BJ (cell line): ENCODE data around the gene KANK4. TPM values are rescaled to one million over a fixed set of nuclear protein-coding genes. Genes with fewer than 3 reads are reported as not detected.

Experiments
- CTCF ChIA-PET: fragments of 350-600 bp; formaldehyde crosslinking; extraction: SDS; loops from one replicate; lab custom pipeline; 2021; ENCODE audit warnings: antibody characterized with exemption, inconsistent platforms; lab: Yijun Ruan, JAX
- POLR2A ChIA-PET: fragments of 300-600 bp; sonication (Branson Sonifier 250); formaldehyde crosslinking; extraction: SDS; loops from one replicate; lab custom pipeline; 2021; ENCODE audit warnings: antibody characterized with exemption; lab: Charles Lee
- DNase-seq: peaks from one replicate; pipeline ENCODE4 v3.0.0-alpha.2; 2011; ENCODE audit warnings: low read depth
- H3K27me3 ChIP-seq: 2 replicates; pipeline ENCODE4 v1.6.0; 2011; ENCODE audit warnings: low read length; ENCODE audit not compliant: control insufficient read depth, insufficient read depth
- H3K36me3 ChIP-seq: 2 replicates; pipeline ENCODE4 v1.5.1; 2011; ENCODE audit warnings: low read length; ENCODE audit not compliant: control insufficient read depth, insufficient read depth
- H3K4me3 ChIP-seq: 2 replicates; pipeline ENCODE4 v1.5.1; 2011; ENCODE audit warnings: low read depth, mild to moderate bottlenecking, control low read depth, low read length
- polyA plus RNA-seq: library from polyadenylated mRNA; depleted of rRNA; stranded (reverse); fragments of >200 nt; gene quantifications from 2 replicates; pipeline ENCODE4 v1.2.3, GENCODE V29; 2011
- TF ChIP-seq, protein P1 (sequence below): IDR thresholded peaks from 2 replicates; pipeline ENCODE4 v1.5.1; 2011; ENCODE audit warnings: low read depth, mild to moderate bottlenecking, control low read depth, inconsistent platforms, low read length, moderate library complexity; ENCODE audit not compliant: insufficient read depth

The KANK4 gene
- polyA plus RNA-seq, 1 experiment = 0.06 TPM

DNA sequence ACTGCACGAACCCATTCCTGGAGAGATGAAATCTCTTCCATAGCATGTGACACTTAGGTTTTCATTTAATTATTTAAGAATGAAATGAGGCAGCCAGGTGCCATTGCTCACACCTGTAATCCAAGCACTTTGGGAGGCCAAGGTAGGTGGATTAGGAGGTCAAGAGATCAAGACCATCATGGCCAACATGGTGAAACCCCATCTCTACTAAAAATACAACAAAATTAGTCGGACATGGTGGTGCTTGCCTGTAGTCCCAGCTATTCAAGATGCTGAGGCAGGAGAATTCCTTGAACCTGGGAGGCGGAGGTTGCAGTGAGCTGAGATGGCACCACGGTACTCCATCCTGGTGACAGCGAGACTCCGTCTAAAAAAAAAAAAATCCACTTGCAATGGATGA is 106.8 kb downstream of the KANK4 start:
- H3K27me3 ChIP-seq = no peaks in the 10 kb centered on the region
- TF ChIP-seq, protein P1, sequence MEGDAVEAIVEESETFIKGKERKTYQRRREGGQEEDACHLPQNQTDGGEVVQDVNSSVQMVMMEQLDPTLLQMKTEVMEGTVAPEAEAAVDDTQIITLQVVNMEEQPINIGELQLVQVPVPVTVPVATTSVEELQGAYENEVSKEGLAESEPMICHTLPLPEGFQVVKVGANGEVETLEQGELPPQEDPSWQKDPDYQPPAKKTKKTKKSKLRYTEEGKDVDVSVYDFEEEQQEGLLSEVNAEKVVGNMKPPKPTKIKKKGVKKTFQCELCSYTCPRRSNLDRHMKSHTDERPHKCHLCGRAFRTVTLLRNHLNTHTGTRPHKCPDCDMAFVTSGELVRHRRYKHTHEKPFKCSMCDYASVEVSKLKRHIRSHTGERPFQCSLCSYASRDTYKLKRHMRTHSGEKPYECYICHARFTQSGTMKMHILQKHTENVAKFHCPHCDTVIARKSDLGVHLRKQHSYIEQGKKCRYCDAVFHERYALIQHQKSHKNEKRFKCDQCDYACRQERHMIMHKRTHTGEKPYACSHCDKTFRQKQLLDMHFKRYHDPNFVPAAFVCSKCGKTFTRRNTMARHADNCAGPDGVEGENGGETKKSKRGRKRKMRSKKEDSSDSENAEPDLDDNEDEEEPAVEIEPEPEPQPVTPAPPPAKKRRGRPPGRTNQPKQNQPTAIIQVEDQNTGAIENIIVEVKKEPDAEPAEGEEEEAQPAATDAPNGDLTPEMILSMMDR = no peak
- H3K4me3 ChIP-seq = no peak overlapping the region
- ChIA-PET POLR2A (no interaction called here), CTCF (no interaction called here)
- DNase-seq = no peak
- H3K36me3 ChIP-seq = no peaks in the 10 kb centered on the region

- POLR2A ChIA-PET = no interaction called here
- no peak for DNase-seq
These were observed 108.3 kb downstream of the KANK4 start for GRCh38 chr1:62210960-62211359.

GRCh38 chr1:62209931-62210595 is 109.2 kb downstream of the KANK4 start:
- TF ChIP-seq, protein P1 = no peak
- no peak for DNase-seq
- ChIA-PET POLR2A (no interaction called here), CTCF (interaction anchor here (0.6 kb wide), 1 partner anchor 35 kb away, joined by 3 read pairs; no protein-coding TSS in a partner anchor)
- Histone ChIP-seq H3K36me3 (no peaks in the 10 kb centered on the region), H3K27me3 (no peaks in the 10 kb centered on the region), H3K4me3 (no peak overlapping the region)

More at GRCh38 chr1:62210960-62211359, 108.3 kb downstream of the KANK4 start:
- TF ChIP-seq, protein P1 = no peak
- CTCF ChIA-PET = interaction anchor here (0.5 kb wide), 1 partner anchor 194 kb away, joined by 3 read pairs; no protein-coding TSS in a partner anchor
- Histone ChIP-seq H3K27me3 (no peaks in the 10 kb centered on the region), H3K36me3 (no peaks in the 10 kb centered on the region), H3K4me3 (no peak overlapping the region)

DNA sequence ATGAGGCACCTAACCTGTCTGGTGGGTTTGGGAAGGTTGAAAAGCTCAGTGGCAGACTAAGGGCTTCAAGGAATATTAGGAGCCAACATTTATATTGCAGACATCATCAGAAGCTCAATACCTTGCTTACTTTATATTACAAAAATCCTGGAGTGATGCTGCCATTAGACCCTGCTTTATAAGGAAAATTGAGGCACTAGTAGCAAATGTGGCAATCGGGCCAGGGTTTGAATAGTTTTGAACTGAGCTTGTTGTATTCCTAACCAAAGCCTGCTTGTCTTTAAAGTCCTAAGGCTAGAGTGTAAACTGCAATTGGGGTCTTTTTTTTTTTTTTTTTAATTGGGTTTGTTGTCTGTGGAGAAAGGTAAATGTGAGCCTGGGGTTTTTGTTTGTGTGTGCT is 110.3 kb downstream of the KANK4 start:
- H3K4me3 ChIP-seq = no peak overlapping the region
- TF ChIP-seq, protein P1 = no peak
- DNase-seq = no peak
- POLR2A ChIA-PET = no interaction called here
- no peaks in the 10 kb centered on the region for H3K27me3 ChIP-seq
- H3K36me3 ChIP-seq = no peaks in the 10 kb centered on the region
- CTCF ChIA-PET = no interaction called here

DNA sequence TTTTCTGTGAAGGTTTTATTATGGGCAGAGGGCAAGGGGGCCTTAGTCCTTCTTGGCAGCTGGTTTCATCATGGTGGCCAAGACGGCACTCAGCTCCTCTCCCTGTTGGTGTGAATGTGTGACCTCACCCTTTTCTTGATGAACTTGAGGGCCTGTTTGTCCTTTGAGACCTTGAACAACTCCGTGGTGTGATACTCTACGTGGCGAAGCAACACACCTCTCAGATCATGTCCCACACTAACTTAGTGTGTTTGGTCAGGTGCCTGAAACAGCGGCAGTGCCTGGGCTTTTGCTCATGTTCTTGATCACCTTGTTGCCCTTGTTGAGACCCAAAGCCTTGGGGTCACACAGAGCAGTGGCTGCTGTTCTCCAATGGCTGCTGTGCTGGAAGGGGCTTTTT is 111.1 kb downstream of the KANK4 start:
- ChIA-PET CTCF (interaction anchor here (1.0 kb wide), 1 partner anchor 15 kb away, joined by 3 read pairs; no protein-coding TSS in a partner anchor), POLR2A (no interaction called here)
- Histone ChIP-seq H3K27me3 (no peaks in the 10 kb centered on the region), H3K36me3 (no peaks in the 10 kb centered on the region), H3K4me3 (no peak overlapping the region)
- TF ChIP-seq, protein P1 = no peak
- no peak for DNase-seq
